COLO829 (cell line): ENCODE results near the gene TRPM3.
"Not testable (repeated sequence)": the region's sequence is repeated elsewhere in the genome, so short reads cannot be mapped to it uniquely, and the experiment has no call there.

Source experiments
- DNase-seq: peaks from one replicate; pipeline ENCODE4 v3.0.0; 2012; ENCODE audit warnings: low spot score

Gene TRPM3

DNA sequence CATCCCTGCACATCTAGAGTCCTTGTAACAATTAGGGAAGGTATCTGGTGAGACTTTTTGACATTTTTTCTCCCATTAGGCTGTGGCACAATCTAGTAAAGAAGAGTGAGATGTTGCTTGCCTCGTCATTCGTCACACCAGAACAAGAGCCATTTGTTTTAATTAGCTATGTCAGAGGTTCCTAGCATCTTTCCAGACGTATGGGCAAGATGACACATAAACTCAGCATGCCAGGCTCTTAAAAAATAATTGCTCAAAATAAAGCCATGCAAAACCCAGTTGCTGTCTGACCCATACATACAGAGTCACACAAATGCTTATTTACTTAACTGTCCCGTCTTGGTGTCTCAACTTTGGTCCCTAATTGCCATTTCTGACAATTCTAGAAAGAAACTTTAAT, 125.9 kb downstream of the TRPM3 start:
- no peak for DNase-seq

DNA sequence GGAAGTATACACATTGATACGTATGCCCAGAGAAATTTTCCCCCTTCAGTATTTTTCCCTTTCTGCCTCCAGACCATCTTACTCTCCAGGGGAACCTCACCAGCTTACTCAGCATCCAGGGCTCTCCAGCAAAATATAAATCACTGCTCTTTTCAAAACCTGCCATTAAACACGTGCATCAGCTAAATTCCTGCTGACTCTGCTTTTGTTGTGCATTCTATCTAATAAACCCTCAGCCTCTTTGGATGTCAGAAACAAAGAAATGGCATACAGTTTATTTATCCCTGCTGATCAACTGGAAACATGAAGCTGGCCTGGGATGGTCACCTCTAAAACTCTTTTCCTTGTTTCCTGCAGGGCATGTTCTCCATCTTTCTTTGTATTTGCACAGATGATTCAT, 126.8 kb downstream of the TRPM3 start:
- no peak for DNase-seq

DNA sequence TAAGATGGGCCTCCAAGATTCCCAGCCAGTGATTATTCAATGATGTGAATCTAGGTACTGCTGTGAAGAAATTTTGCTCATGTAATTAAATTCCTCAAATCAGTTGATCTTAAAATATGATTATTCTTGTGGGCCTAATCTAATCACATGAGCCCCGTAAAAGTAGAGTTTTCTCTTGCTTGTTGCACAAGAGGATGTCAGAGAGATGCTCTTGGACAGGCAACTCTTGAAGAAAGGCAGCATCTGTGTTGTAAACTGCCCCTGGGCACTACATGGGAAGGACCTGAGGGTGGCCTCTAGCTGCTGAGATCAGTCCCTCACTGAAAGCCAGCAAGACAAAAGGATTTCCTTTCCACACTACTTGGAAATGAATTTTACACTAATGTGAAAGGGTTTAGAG, 132.9 kb downstream of the TRPM3 start:
- no peak for DNase-seq

DNA sequence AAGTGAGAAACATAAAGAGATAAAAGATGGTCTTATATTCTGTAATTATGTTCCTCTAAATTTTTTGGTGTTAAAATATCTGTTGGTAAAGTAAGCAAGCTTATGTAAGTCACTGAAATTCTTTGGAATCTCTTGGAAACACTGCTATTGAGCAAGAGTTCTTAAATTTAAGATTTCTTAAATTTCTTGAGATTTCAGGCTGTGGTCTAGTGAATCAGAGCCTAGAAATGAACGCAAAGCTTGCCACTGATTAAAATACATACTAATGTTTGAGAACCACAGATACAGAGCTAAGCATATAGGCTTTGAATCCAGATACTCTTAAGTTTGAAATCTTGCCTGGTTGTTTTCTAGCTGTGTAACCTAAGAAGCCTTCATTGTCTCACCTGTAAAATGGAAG, 133.4 kb downstream of the TRPM3 start:
- no peak for DNase-seq

DNA sequence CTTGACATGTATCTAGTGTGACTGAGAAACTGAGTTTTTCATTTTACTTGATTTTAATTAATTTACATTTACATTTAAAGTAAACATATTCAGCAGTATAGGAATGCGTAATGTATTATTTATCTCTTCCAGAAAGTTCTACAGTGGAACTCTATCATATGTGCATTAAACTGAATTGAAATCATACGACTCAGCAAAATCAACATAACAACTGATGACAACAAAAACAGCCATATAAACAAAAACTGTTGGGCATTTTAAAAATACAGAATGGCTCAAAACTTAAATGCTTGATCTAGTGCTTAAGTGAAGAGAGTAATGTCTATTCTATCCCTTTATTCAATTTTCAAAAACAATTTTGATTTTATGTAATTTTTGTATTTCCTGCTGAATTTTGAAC, 134.4 kb downstream of the TRPM3 start:
- no peak for DNase-seq

DNA sequence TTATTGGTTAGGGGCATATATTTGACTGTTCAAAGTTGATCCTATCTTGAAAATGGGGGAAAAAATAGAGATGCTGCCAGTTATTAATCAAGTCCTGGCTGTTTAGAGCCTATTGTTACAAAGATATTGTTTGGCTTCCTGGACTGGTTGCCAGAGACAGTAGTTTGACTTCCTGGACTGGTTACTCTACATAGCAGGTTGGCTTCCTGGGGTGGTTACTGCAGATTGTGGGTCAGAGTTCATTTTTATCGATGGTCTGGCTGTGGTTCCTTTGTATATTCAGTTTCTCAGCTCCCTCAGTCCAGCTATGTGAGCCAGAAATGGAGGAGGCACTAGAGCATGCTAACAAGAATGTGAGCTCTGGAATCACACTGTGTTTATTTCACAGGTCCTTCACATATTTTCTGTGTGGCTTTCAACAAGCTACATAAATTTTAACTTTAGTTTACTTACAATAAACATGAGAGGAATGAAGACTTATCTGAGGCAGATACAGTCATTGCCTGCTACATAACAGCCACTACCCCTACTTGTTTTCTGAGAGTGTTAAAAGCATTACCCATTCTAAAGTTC, 137.6 kb downstream of the TRPM3 start:
- DNase-seq, result no peak

DNA sequence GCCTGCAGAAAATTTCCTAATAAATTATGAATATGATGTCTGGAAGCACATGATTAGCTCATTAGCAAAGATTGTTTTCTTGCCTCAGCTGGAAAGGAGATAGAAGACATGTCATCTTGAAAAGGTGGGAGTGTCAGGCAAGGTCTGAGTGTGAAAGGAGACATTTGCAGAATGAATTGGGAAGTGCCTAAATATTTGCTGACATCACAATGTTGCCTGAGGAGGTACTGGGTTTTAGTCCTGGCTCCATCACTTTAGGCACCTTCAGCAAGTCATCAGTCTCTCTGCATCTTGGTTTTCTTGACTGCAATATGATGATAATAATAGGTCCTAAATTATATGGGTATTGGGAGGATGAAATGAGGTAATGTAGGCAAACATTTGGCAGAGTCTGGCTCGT, 140.1 kb downstream of the TRPM3 start:
- DNase-seq, result no peak

DNA sequence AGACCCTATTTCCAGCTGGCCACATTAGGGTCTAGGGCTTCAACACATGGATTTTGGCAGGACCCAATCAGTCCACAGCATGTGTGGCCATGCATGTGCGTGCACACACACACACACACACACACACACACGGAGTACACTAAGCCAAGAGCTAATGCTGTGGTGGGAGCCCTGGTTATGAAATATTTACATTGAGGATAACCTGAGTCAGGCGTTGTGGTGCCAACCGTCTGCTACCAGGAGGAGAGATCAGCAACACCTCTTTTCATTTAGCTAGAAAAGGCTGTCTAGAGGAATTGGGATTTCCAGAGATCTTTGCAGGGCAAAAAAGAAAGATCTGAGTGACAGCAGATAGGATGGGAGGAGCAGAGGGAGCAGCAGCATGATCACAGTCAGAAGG, 141.5 kb downstream of the TRPM3 start:
- DNase-seq, result no peak

DNA sequence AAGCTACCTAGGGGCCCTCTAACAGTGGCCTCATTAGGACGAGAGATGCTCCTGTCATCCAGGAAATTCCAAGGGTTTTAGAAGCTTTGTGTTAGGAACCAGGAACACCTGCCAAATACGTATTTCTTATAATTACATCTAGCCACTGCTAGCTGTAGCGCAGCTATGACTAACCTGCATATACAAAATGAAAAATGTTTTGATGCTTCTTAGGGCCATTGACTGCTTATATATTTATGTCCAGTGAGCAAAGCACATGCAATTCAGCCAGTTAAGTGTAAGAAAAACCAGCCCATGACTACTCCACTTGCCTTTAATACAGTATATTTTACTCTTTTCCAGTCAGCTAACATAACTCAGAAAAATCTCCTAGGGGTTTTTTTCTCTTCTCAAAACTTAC, 143.3 kb downstream of the TRPM3 start:
- no peak for DNase-seq

DNA sequence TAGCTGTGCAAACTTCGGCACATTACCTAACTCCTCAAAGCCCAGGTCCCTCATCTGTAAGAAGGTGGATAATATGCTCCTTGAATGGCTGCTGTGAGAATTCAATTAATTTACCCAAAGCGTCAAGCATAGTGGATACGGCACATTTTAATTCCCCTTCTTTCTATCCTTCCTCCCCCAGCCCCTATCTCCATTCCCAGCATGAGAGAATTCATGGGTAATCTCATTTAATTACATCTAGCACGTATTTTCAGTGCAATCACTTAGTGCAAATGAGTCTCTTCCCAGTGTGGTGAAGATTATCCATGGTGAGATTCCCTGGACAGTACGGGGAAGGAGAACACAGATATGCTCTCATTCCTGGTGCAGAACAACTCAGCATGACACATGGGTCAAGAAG, 145.6 kb downstream of the TRPM3 start:
- DNase-seq, result no peak

DNA sequence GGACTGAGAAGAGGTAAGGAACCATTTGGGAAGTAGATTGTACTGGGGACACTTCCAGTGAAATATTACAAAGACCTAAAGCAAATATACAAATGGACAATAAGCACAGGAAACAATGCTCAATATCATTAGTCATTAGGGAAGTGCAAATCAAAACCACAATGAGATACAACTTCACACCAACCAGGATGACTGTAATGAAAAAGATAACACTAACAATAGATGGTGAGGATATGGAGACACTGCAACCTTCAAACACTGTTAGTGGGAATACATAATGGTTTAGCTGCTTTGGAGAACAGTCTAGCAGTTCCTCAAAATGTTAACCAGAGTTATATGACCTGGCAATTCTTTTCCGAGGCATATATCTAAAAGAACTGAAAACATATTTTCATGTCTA, 149.7 kb downstream of the TRPM3 start:
- no peak for DNase-seq

DNA sequence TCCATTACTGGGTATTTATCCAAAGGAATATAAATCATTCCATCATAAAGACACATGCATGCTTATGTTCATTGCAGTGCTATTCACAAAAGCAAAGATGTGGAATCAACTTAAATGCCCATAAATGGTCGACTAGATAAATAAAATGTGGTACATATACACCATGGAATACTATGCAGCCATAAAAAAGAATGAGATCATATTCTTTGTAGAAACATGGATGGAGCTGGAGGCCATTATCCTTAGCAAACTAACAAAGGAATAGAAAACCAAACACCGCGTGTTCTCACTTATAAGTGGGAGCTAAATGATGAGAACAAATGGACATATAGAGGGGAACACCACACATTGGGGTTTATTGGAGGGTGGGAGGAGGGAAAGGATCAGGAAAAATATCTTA, 155.0 kb downstream of the TRPM3 start:
- not testable (repeated sequence) for DNase-seq

DNA sequence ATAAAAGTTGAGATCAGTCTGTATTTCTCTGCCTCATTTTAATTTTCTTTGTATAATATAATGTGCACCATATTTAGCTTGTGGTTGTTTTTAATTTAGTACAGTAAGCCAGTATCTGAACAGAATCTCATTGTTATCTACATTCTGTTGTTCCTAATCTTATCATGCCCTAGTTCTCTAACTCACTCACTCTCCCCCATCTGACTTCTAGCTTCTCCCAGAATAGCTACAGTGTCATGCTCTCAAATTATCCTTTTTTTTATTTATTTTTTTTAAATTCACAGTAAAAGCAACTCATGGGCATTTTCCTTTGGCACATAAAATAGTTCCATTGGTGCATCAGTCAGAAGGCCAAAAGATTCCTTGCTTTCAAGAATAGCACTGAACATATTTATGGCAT, 156.6 kb downstream of the TRPM3 start:
- DNase-seq, result no peak

DNA sequence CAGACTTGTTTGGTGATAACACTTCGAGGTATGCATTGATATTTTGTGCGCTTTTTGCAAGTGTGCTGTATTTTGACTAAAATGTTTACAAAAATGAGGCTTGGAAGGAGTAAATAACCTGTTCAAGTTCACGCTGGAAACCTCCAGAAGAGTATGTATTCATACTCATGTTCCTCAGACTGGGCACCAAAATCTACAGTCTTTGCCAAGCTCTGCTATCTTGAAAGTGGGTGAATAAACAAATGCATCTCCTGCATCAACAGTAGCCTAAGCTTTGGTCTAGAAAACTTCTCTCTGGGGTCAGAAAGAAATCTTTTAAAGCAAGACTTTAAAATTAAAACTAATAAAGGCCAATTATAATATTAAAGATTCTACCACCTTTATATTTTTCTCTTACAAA, 157.9 kb downstream of the TRPM3 start:
- DNase-seq, result no peak

DNA sequence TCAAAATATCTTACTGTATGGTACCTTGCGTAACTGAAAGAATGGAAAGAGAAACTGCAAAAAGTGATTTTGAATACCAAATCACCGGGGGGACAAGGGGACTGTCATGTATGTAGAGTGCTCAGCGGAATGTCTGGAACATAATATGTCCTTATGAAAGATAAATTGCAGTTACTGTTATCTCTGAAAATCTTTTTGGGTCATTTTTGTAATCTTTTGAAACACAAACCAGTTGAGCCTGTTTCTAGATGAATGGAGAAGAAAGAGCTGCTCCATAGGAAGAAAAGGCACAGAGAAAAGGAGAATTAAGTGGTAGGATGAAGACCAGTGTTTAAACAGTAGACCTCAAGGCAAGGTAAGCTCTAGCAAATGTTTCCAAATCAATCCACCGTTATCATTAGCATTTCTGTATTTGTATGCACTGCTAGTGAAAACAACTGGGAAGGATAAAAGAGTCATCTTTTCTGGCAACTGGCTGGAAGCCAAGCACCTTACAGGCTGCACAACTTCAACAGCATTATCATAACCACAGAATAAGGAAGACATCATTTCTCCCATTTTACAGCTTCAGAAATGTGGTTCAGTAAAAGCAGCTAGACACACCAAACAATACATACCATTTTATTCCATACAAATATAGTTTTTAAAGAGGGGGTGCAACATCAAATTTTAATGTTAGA, 158.5 kb downstream of the TRPM3 start:
- no peak for DNase-seq

DNA sequence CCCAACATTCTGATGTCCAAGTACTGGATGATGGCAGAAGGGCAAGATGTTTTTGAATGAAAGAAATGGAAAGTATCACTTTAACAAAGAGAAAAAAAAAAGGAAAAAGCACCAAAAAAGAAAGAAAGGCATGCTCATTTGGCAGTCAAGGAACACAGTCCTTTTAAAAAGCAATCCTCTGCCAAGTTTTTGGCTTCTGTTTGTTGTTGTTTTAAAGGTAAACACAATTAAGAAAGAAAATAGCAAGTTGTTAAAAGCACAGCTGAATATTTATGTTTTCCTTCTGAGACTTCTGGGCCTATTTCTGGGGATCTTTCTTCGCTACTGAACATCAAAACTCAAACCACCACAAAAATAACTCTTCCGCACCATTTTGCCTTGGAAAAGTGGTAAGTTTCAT, 162.1 kb downstream of the TRPM3 start:
- no peak for DNase-seq

DNA sequence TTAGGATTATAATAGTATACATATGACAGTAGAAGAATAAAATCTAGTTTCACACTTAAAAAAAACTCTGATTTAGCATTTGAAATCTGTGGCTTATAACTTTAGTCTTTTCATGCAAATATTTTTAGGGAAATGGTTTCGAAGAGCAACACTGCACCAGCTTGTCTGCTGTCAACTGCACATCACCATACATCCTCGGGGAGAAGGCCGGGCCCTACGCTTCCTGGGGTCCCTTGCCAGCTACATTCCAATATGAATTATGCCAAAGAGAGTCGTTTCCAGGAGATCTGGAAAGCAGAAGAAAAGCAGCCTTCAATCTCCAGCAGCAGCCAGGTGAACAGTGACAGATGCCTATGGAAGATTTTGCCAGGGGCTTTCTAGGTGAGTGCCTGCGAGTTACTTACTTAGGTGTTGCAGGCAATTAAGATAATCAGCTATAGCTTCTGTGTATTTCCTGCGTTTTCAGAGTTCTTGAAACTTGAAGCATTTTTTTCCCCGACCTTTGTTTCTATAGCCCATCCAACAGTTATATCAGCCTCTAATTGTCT, 166.8 kb downstream of the TRPM3 start:
- no peak for DNase-seq

DNA sequence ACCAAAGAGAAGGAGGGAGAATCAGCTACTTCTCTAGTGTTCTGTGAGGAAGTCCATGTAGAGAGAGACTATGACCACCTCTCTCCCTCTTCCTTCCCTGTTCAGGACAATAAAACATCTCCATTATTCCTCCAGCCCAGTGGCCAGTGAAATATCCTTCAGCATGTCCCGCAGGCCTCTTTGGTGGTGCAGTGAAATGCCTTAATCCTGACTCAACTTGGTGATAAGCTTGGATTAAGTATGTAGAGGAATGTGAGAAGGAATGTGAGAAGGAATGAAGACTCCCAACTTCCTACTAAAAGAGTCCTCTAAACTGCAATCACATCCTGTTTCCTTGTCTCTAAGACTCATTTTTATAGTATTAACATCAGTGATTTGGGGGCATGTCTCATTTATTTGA, 167.3 kb downstream of the TRPM3 start:
- DNase-seq, result peak; percentile 77

DNA sequence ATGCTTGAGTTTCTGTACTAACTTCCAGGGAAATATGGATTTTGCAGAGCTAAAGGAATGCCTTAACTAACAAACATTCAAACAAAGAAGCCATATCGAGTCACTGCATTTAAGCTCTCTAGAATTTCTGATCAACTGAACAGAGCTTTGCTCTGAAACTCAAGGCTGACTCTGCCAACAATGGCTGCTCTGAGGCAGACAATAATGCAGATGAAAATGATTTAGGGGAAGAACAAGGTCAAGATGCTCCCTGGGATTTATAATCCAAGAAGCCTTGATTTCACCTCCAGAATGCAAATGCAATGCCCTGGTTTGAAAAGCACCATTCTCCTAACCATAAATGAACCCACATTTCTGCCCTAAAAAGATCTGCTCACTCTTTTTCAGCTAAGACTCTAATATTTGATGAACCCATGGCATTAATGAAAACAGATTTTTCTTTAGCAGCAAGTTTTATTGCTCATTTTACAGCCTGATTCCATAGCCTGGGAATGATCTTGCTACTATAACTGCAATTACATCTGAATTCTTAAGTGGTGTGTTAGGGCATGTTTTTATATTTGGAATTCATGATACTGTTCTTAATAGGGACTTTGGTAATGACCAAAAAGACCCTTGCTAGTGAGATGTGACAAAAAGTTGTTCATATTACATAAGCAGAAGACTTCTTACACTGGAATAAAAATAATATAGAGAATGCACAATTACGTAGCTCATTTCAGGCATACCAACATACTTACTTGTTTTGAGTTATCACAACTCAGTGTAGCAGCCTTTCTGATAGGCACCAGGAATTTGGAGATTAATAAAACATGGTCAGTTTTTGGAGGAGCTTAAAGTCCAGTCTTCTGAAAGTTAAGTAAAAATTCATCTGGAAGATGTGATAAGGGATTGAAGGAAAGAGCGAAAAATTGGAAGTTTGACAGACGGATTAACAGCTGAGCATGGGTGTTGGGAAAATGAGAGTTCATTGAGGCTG, 169.4 kb downstream of the TRPM3 start:
- no peak for DNase-seq

DNA sequence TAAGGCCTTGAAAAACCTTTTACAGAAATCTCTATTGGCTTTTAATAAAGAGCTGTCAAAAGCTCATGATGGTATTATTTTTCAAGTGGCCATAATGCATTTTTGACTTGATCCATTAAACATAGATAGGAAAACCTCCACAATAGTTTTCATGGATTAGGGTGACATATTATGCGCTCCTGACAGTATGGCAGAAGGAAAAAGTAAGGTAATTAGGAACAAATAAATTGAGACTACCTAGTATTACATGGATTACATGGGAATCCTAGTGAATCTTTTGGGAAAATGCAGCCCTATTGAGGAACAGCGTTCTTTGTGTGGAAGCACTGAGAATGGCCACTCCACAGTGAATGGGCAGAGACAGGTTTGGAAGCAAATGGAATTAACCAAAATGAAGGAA, 171.2 kb downstream of the TRPM3 start:
- no peak for DNase-seq

DNA sequence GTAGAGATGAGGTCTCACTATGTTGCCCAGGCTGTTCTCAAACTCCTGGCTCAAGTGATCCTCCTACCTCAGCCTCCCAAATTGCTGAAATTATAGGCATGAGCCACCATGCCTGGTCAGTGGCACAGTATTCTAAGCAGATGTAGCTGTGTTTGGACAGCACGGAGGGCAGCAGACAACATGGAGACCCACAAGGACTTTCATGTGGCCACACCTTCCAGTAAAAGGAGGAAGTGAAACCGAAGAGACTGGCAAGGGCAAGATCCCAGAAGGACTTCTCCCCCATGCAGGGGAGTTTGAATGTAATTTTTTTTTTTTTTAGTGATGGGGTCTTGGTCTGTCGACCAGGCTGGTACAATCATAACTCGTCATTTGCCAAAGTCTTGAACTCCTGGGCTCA, 172.2 kb downstream of the TRPM3 start:
- DNase-seq, result no peak

DNA sequence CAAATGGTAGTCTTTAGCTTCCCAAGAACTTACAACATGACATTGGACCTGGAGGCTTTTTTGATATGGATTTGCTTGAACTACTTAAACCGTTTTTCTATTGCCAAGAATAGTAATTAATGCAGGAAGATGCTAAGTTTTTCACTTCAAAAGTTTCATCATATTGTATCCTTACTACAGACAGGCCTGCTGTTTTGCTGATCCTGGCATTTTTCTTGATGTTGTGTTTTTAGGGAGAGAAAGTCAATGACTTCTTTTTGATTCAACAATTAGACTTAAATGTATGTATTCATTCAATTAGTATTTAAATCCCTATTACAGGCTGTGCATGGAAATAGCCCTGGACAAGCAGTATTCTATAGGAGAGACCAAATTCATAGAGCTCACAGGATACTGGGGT, 172.7 kb downstream of the TRPM3 start:
- DNase-seq, result no peak

DNA sequence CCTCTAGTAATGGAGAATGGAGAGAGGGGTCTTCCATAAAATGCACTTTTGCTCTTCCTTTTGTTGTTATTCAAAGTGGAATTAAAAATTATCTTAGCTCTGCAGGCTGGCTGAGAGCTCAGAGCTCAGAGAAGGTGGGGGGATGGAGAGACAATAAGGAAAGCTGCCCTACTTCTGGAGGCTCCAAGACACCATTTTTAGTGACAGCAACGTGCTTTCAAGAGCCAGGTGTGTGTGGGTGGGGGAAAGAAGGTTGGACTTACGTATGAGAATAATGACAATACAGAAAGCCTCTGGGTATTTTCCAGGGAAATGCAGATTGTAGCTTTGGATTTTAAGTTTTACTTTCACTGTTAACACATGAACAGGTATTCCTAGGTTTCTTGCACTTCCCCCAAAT, 173.9 kb downstream of the TRPM3 start:
- no peak for DNase-seq
